Esophagus mucosa (tissue), 1 donor: ENCODE results near the gene SMAD9. TPM values are rescaled to one million over a fixed set of nuclear protein-coding genes. Genes with fewer than 3 reads are reported as not detected.
A peak's percentile ranks its signal among the peaks of the same experiment; 100 is the strongest.

ENCODE experiments used
- ATAC-seq: fragments of 200-7000 bp; cut with Tn5 transposase; one replicate; pipeline ENCODE4 v1.9.1; 2020
- total RNA-seq: library from RNA; stranded (reverse); gene quantifications from one replicate; pipeline ENCODE4 v1.2.4, GENCODE V29; 2023
- donor health status: DM: yes; HTN: yes; CAD: no.

The SMAD9 gene
- total RNA-seq, 1 donor from 2014 or later, result 0.68 TPM

DNA sequence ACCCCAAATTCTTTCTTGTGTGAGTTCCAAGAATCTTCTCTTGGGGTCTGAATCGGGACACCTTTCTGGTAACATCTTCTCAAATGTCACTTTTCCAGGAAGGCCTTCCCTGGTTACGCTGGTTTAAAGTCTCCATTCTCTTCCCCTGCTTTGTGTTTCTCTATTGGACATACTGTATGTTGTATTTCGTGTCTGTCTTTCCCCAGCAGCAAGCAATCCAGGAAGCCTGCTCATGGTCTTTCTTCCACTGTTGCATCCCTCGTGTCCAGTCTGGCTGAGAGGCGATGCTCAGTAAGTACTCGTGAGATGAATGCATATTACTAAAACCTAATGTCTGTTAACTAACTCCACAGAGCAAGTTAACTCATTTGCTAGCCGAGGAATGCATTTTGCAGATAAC lies 57.3 kb downstream of the SMAD9 start:
- ATAC-seq, result no peak

DNA sequence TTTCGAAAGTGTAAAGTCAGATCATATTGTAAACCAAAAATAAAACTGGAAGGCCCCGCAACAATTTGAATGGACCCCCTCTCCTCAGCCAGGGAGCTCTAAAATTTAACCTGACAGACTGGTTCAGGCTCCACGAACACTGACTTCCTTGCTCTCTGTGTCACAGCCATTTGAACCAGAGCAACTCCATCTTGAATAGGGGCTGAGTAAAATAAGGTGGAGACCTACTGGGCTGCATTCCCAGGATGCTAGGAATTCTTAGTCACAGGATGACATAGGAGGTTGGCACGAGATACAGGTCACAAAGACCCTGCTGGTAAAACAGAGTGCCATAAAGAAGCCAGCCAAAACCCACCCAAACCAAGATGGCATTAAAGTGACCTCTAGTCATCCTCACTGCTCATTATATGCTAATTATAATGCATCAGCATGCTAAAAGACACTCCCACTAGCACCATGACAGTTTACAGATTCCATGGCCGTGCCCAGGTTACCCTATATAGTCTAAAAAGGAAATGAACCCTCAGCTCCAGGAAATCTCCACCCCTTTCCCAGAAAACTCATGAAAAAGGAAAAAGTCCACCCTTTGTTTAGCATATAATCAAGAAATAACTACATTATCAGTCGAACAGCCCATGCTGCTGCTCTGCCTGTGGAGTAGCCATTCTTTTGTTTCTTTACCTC lies 57.9 kb downstream of the SMAD9 start:
- ATAC-seq, result peak; percentile 20

DNA sequence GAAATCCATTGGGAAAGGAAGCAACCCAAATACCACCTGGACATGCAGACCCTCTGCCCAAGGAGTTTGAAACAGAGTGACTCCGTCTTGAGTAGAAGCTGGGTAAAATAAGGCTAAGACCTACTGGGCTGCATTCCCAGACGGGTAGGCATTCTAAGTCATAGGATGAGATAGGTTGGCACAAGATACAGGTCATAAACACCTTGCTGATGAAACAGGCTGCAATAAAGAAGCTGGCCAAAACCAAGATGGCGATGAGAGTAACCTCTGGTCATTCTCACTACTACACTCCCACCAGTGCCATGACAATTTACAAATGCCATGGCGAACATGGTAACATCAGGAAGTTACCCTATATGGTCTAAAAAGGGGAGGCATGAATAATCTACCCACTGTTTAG lies 60.8 kb downstream of the SMAD9 start:
- ATAC-seq, result no peak

DNA sequence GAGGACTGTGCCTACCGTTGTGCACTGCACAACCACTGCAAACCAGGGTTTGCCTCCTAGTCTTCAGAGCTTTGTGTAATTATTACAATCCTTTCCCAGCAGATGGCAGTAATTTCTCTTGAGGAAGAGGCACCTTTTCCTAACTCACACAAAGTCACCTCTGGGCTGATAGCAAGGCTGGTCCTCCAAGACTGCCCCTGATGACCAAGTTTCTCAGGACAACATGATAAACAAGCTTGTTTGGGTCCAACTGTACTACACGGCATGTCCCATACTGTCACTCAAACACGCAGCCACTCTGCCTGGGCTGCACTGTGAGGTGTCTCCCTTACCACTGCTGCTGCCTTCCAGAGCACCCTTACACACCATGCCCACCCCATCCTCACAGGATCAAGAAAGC lies 61.7 kb downstream of the SMAD9 start:
- peak; percentile 51 for ATAC-seq

DNA sequence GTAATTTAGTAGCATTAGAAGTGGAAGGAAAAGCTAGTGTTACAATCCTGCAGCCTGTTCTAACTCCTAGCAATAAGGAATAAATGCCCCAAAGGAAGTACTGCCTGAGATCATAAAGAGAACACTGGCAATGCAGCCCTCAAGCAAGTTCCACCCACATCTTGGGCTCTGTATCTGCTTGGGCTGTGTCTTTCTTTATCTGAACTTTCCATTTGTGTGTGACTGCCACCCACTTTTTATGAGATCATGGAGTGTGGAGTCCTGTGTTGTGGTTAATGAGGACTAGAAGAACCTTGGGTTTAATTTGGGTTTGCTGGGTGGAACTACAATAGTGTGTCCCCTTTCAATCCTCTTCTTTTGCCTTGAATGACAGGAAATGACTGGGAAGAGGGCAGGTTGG lies 62.8 kb downstream of the SMAD9 start:
- no peak for ATAC-seq

DNA sequence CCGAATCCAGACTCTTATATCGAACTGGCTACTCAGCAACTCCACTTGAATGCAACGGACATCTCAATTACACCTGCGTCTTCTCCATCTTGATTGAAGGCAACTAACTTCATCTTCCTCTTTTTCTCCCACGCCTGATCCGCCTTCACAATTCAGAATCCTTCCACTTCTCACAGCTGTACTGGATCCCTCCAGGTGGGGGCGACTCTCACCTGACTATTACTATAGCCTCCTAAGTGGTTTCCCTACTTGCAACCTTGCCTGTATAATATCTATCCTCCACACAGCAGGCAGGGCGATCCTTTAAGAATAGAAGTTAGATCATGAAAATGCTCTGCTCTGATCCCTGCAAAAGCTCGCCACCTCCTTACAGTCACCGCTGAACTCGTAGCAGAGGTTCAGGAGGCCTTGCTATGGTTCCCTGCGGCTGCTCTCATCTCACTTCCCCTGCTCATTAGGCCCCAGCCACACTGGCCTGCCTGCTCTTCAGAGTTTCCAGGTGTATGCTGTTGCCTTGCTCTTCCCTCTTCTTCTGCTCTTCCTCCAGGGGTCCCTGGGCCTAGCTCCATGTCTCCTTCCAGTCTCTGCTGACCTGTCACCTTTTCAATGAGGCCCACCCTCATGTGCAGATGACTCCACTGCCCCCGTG lies 69.1 kb downstream of the SMAD9 start:
- no peak for ATAC-seq

DNA sequence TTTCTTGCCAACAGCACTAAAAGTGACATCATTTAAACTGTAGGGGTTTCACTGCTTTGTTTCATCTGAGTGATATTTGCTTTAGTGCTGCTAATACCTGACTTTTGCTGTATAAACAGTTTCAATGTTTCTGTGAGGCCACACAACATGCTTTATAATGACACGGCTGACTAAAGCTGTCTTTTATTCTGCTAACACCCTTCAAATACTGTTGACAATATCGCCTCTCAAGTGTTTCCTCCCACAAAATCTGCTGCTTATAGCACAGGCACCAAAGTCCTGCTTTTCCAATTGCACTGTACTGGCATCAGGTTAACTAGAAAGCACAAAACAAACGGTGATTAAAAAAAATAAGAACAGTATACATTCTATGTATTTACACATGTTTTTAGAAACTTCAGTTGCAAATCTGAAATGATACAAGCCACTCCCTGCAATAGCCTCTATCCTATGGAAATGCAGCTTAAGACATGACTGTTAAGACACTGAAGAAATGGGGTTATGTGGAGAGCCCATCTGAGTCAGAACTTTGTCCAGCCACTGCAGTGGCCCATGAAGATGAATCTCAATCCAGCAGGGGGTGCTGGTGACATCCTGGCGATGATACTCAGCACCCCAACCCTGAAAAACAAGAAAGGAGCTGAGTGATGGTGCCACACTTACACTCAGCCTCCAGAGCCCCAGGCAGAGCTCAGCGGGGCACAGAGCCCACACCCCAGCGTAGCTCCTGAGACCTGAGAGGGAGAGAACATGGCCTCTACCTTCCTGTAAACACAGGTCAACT lies 71.6 kb downstream of the SMAD9 start:
- ATAC-seq, result peak; percentile 66

DNA sequence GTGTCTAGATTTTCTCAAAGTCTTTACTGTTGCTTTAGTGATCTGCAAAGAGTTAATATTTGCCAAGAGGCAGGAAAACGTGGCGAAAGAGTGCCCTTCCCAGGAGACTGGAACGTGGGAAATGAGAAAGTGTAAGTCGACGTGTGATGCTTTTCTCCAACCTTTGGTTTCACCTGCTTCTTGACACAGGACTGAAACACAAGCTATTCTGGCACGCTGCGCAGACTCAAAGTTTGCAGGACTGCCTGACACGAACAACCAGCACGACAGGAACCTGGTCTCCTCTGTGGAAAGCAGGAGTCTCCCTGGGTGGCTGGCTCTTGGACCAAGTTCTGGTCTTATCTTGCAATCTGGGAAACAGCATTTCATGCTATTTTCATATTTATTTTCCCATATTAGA lies 72.4 kb downstream of the SMAD9 start:
- no peak for ATAC-seq

DNA sequence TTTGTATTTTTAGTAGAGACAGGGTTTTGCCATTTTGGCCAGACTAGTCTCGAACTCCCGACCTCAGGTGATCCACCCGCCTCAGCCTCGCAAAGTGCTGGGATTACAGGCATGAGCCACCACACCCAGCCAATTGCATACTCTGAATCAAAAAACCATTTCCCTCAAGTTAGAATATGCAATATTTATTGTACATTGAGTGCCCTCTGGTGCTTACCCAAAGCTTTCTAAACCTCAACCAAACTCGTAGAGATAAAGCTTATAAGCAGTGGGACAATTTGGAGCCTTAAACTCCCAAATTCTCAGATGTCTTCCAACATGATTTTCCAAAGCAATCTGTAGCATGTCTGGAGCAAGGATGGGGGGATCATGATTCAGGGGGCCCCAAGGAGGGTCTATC lies 78.6 kb downstream of the SMAD9 start:
- ATAC-seq, result peak; percentile 32

DNA sequence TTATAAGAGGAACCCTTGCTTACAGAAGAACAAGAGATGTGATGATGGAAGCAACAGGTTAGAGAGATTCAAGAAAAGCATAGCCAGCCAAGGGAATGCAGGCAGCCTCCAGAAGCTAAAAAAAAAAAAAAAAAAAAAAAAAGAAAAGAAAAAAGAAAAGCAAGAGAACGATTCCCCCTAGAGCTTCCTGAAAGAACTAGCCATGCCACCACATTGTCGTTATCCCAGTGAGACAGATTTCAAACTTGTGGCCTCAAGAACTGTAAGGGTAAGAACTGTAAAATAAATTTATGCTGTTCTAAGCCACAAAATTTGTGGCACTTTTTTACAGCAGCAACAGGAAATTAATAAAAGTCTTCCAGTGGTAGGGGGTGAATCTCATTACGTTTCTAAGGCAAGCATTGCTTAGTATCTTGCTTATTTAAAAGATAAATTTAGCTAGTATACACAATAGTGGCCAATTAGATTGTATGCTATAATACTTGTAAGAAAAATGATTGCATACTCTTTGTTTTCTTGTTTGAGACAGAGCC lies 79.3 kb downstream of the SMAD9 start:
- no peak for ATAC-seq

DNA sequence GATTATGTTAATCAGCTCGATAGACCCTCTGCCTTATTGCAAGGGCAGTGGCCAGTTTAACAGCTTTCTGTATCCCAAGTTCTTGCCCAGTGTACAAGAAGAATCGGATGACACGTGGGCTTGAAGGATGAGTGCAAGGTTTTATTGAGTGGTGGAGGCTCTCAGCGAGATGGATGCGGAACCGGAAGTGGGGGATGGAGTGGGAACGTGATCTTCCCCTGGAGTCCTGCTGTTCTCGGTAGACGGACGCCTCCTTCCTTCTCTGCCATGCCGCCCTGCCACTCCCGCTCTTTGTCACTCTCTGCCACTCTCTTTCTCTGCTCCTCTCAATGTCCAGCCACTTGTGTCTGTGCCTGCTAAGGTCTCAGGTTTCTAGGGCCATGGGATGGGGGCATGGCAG lies 80.1 kb downstream of the SMAD9 start:
- ATAC-seq, result no peak

DNA sequence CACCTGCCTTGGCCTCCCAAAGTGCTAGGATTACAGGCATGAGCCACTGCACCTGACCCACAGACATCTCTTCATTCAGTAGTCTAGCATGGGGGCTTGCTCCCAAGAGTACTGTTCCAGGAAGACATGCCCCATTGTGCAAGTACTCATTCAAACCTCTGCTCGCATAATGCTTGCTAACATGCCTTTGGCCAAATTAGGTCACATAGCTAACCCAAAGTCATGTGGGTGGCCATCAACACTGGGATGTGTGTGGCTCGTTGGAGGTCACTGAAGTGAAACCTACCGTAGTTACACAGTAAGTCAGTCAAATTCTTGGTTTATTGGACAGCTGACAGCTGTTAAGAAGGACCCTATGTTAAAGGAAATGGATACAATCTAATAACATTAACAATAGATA lies 80.8 kb downstream of the SMAD9 start:
- no peak for ATAC-seq

DNA sequence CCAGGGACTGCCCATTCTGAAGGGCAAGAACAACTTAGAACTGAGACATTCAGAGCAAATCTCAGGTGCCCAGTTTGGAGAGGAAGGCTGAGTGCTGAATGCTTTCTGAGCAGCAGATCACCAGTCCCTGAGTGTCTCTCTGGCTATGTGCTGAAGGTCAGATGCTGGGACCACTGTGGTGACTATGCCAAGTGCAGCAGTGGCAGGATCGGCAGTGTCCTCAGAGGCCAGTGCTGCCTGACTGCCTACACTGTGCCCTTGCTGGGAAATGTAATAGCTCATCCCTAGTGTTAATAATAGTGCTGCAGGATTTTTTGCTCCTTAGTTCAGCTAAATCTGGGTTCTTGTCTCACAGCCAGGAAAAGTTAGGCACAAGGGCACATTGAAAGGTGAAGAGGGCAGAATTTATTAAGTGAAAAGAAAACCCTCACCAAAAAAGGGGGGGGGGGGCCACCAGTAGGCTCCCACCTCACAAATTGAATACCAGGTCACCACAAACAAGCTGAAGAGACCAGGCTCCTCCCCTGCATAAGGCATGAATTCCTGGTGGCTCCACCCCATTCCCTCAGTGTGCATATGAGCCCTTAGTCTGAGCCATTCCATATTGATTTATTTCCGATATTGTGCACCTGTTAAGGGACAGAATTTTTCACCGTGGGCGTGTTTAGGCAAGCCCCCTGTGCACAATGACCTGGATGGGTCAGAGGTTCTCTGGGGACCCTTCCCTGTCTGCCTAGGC lies 82.5 kb downstream of the SMAD9 start:
- ATAC-seq, result peak; percentile 23

DNA sequence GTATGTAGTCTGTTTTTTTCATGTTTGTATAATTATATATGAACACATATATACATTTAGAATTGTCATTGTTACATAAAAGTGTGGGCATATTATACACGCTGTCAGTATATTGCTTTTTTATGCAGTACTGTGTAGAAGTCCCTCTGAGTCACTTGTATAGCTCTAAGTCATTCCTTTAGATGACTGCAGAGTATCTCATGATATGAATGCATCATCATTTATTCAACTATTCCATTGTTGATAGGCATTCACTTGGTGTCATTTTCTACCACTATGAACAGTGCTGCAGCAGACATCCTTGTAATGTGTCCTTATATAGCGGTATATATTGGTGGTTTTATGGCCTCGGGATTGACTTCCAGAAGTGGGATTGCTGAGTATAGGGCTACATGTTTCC lies 85.7 kb downstream of the SMAD9 start:
- peak; percentile 18 for ATAC-seq

DNA sequence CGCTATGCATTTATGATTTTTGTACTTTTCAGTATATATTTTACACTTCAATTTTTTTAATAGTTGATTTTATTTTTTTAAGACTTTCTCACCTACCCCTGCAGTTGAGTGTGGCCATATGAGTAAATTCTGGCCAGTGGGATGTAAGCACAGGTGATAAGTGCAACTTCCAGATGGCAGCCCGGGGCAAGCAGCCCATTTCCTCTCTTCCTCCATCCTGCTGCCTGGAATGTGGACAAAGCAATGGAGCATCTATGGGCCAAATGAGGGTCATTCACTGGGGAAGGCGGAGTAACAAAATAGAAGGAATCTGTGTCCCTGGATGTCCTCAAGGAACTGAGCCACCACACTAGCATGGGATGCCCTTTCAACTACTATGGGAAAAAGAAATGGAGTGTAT lies 88.7 kb downstream of the SMAD9 start:
- ATAC-seq, result no peak

DNA sequence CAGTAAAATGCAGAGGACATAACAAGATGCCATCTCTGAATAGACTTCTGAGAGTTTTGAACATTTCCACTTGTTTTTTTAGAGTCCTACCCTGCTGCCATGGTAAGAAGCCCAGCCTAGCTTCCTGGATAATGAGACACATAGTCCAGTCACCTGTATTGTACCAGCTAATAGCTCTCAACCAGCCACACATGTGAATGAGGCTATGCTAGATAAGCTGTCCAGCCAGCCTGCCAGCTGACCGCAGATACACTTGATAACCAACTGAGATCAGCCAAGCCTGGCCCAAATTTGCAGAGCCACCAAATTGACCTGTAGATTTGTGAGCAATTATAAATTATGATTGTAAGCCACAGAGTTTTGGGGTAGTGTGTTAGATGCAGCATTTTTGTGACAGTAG lies 90.3 kb downstream of the SMAD9 start:
- no peak for ATAC-seq

DNA sequence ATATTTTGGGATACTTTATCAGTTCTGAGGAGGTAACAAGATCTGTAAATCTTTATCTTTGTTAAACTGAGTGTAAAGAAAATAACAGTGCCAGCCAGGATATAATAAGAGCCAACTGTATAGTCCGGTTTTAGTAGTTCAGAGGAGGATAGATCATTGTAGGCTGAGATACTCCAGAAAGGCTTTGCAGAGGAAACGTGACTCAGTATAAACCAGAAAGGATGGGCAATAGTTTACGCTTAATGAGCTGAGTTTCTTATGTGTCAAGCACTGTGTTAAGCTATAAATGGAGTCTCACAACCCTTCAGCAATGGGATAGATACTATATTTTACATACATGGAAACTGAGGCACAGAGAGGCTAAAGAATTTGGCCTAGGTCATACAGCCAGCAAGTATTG lies 97.3 kb downstream of the SMAD9 start:
- no peak for ATAC-seq

DNA sequence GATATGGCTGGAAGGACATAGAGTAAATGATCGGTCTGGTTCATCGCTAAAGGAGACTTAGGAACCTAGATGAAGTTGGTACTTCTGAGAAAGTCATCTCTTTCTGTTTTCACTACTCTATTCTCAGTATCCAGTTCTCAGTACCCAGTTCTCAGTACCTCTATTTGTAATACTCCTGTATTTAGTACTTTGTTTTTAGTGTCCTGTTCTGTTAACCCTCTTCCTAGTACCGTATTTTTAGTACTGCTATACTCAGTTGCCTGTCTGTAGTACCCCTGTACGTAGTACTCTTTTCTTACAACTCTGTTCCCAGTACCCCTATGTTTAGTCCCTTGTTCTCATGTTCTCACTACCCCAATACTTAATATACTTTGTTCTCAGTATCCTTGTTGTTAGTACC lies 99.8 kb downstream of the SMAD9 start:
- ATAC-seq, result no peak

DNA sequence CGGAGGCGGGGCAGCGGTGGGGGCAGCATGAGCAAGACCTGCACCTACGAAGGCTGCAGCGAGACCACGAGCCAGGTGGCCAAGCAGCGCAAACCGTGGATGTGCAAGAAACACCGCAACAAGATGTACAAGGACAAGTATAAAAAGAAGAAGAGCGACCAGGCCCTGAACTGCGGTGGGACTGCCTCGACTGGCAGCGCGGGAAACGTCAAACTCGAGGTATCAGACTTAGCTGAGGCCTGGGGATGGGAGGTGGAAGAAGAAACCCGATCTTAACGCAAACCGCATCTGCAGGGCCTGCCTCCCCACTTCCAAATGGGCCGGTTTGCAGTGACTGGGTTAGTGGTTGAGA lies 100.3 kb downstream of the SMAD9 start:
- peak; percentile 19 for ATAC-seq

DNA sequence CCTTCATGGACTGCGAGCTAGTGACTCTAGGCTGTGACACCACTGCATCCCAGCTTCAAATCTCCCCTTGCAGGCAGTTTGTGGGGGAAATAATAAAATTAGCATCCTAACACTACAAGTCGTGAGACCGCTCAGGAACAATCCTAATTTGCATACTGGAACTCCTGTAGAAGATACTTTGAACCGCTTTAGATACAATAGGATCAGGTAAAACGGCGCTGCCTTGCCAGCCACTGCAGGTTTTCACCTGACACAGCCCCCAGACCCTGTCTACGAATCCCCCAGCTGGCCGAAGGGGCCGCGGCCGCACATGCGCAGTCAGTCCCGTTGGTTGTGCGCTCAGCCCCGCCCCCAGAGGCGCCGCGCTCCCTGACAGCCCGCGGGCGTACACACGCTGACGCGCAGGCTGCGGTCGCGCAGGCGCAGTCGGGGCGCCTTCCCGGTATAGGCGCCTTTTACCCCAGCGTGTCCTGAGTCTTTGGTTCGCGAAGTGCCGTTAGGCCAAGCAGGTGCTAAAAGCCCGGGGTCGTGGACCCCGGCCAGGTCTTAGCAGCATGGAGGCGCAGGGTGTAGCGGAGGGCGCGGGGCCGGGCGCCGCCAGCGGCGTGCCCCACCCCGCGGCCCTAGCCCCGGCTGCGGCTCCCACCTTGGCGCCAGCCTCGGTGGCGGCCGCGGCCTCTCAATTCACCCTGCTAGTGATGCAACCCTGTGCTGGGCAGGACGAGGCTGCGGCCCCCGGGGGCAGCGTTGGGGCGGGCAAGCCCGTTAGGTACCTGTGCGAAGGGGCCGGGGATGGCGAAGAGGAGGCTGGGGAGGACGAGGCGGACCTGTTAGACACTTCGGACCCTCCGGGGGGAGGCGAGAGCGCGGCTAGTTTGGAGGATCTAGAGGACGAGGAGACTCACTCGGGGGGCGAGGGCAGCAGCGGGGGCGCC lies 101.0 kb downstream of the SMAD9 start, which contains the start of gene RFXAP:
RFXAP (plus strand) TSS at position 419 of the 935 bp plus-strand sequence; CDS start at position 555, 136 bp downstream.
- ATAC-seq, result peak; percentile 98

DNA sequence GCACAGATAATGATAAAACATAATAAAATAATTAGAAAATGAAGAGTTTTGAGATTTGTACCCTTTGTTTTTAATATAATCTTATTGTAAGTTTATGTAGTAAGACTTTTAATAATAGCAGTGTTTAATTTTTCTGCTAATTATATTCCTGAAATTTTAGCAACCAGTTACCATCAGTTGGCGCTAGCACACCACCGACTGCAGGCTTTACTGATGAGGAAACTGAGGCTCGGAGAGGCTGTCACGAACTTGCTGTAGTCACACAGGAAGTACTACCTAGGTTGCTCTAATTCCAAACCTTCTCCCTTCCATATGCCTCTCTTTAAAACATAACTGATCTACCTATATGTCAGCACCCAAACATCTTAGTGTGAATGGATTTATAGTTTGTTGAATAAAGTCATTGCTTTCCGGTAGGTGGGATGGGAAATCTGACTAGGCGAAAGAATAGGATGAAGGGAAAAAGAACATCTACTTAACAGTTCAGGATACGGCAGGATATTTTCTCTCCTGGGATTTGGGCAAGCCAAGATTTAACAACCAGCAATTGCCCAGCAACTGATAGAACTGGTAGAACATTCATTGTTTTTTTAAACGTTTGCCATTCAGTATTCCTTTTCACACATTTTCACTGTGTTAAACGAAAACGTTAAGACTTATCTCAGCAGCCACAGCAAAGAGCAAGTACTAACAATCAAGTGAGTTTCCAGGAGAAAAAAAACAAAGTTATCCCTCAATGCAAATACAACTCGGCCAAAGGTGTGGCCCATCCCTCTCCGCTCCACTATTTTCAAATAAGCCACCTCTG lies 101.8 kb downstream of the SMAD9 start:
- no peak for ATAC-seq
